Central memory CD8-positive, alpha-beta T cell (primary cell): ENCODE results near the gene MTCH2.
"Not testable (repeated sequence)": the region's sequence is repeated elsewhere in the genome, so short reads cannot be mapped to it uniquely, and the experiment has no call there.

Experiments used
- ATAC-seq: fragments of 150-1000 bp; cut with Tn5 transposase; replicated peaks from 2 replicates; pipeline ENCODE4 v1.10.0; 2022; ENCODE audit warnings: mild to moderate bottlenecking, moderate FRiP score, moderate number of reproducible peaks; ENCODE audit not compliant: poor library complexity, severe bottlenecking; ENCODE audit errors: extremely low read depth
- DNase-seq, 2 donors: peaks; one replicate each; pipeline ENCODE4 v3.0.0; 2021; ENCODE audit warnings: low spot score in 2 of 2
- H3K27ac Mint-ChIP-seq: one replicate; pipeline ENCODE4 v1.8.0; 2022; ENCODE audit warnings: low read depth, mild to moderate bottlenecking, moderate library complexity, mixed read lengths
- H3K27me3 Mint-ChIP-seq: one replicate; pipeline ENCODE4 v1.8.0; 2022; ENCODE audit warnings: mixed read lengths
- H3K36me3 Mint-ChIP-seq: one replicate; pipeline ENCODE4 v1.8.0; 2022; ENCODE audit warnings: mild to moderate bottlenecking, moderate library complexity, mixed read lengths; ENCODE audit not compliant: insufficient read depth
- H3K4me1 Mint-ChIP-seq: one replicate; pipeline ENCODE4 v1.8.0; 2022; ENCODE audit warnings: mixed read lengths
- H3K4me3 Mint-ChIP-seq: one replicate; pipeline ENCODE4 v1.8.0; 2022; ENCODE audit warnings: mild to moderate bottlenecking, moderate library complexity, mixed read lengths
- H3K9me3 Mint-ChIP-seq: one replicate; pipeline ENCODE4 v1.8.0; 2022; ENCODE audit warnings: mixed read lengths

The MTCH2 gene

DNA sequence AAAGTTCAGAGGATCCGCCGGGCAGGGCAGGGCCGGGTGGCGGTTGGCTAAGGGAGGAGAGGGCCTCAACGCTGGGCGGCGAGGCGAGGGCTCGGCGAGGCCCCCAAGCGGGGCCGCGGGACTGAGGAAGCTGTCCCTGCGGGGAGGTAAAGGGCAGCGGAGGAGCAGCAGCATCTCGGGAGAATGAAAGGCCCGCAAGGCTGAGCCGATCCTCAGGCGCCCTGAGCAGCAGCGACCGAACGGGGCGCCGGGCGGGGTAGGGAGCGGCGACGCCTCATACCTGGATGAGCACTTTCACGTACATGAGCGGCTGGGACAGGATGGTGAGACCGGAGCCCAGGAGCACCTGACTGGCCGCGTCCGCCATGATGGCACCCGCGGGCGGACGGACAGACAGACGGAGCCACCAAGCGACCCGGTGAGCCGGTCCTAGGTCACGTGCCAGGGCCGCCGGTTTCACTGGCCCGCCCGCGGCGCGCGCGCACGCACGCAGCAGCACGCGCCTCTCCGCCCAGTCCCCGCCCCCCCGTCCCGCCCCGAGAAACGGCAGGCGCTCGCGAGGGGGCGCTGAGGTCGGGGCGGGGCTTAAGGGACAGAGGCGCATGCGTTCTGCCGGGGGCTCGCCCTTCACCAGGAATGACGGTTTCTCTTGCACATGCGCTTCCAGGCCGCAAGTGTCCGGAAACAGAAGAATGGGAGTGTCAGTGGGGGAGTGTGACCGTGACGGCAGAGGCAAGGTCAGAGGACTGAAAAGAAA lies at the start of gene MTCH2:
Gene MTCH2, minus strand, starts transcription at position 461 of the 757 bp plus-strand sequence. Its CDS starts 94 bp downstream, at position 367.
- peaks cover 18% of the 10 kb centered on the region for H3K36me3 Mint-ChIP-seq
- ATAC-seq = peak; percentile 91
- H3K27me3 Mint-ChIP-seq = no peaks in the 10 kb centered on the region
- H3K4me3 Mint-ChIP-seq = peak within 1 kb of the TSS; percentile 89
- peaks cover 8% of the 10 kb centered on the region for H3K4me1 Mint-ChIP-seq
- H3K27ac Mint-ChIP-seq = peak within 1 kb of the TSS; percentile 92
- peak; percentile 90 to 92 for DNase-seq
- no peaks in the 10 kb centered on the region for H3K9me3 Mint-ChIP-seq

DNA sequence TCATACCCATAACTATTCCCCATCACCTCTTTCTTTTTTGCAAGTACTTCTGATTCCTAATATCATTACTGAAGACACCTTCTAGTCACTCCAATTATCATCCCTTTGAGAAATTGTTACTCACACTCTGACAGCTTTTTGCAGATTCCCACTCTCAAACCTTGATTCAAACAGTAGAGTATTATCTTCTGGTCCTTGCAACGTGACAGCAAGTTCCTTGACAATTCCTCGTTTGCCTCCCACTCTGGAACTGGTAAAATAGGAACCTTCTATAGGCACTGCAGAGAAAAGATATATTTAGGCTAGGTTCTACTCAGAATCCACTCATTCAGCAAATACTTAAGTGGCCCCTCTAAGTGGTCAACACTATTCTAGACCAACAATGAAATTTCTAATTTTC lies 49.6 kb upstream of the MTCH2 start:
- Mint-ChIP-seq H3K4me1 (no peaks in the 10 kb centered on the region), H3K9me3 (no peaks in the 10 kb centered on the region), H3K36me3 (no peaks in the 10 kb centered on the region), H3K27me3 (no peaks in the 10 kb centered on the region), H3K27ac (no peak overlapping the region), H3K4me3 (no peak overlapping the region)
- DNase-seq (no peak), ATAC-seq (no peak)

DNA sequence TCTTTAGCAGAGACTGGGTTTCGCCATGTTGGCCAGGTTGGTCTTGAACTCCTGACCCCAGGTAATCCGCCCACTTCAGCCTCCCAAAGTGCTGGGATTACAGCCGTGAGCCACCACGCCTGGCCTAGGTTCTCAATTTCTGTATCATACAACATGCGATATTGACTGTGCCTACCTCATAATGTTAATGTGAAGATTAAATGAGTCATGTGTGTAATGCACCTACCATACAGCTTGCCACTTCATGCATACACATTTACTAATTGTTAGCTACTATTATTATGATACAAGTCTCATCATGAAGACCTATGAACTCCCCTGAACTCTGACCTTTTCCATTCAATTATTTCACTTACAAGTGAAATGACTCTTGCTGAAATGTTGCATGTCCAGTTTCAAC lies 47.1 kb upstream of the MTCH2 start:
- DNase-seq (no peak), ATAC-seq (no peak)
- H3K27me3 Mint-ChIP-seq = no peaks in the 10 kb centered on the region
- H3K9me3 Mint-ChIP-seq = no peaks in the 10 kb centered on the region
- no peaks in the 10 kb centered on the region for H3K36me3 Mint-ChIP-seq
- no peak overlapping the region for H3K27ac Mint-ChIP-seq
- no peaks in the 10 kb centered on the region for H3K4me1 Mint-ChIP-seq
- no peak overlapping the region for H3K4me3 Mint-ChIP-seq

DNA sequence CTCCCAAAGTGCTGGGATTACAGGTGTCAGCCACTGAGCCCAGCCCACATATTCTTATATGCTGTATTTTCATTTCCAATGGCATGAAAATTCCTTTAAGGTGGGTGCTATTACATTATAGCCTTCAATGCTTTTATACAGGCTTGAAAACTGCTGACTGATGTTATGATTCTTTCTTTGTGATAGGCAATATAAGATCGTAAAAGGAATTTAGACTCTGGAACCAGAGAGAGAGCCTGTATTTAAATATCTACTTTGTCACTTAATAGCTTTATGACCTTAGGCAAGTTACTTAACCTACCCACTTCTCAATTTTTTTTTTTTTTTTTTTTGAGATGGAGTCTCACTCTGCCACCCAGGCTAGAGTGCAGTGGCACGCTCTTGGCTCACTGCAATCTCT lies 46.6 kb upstream of the MTCH2 start:
- DNase-seq (no peak), ATAC-seq (no peak)
- Mint-ChIP-seq H3K4me1 (no peaks in the 10 kb centered on the region), H3K27ac (no peak overlapping the region), H3K27me3 (no peaks in the 10 kb centered on the region), H3K36me3 (no peaks in the 10 kb centered on the region), H3K9me3 (no peaks in the 10 kb centered on the region), H3K4me3 (no peak overlapping the region)

DNA sequence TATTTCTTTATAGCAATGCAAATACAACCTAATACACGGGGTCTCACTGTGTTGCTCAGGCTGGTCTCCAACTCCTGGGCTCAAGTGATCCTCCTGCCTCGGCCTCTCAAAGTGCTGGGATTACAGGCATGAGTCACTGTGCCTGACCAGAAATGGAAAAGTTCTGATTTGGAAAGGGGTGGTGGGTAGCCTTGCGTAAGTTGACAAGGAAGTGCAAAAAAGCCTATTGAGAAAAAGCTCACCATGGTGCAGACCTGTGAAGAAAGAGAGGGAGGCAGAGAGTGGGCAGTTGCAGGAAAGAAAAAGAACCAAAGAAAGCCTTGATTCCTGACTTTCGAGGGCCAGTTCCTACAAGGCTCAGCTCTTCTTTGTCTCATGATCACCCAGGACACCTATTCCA lies 45.8 kb upstream of the MTCH2 start:
- no peak for DNase-seq
- H3K9me3 Mint-ChIP-seq = no peaks in the 10 kb centered on the region
- no peak for ATAC-seq
- H3K4me1 Mint-ChIP-seq = no peaks in the 10 kb centered on the region
- H3K27me3 Mint-ChIP-seq = no peaks in the 10 kb centered on the region
- H3K27ac Mint-ChIP-seq = no peak overlapping the region
- no peak overlapping the region for H3K4me3 Mint-ChIP-seq
- H3K36me3 Mint-ChIP-seq = no peaks in the 10 kb centered on the region

DNA sequence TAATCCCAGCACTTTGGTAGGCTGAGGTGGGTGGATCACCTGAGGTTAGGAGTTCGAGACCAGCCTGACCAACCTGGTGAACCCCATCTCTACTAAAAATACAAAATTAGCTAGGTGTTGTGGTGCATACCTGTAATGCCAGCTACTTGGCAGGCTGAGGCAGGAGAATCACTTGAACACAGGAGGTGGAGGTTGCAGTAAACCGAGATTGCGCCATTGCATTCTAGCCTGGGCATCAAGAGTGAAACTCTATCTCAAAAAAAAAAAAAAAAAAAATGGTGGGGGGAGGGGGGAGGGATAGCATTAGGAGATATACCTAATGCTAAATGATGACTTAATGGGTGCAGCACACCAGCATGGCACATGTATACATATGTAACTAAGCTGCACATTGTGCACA lies 44.3 kb upstream of the MTCH2 start:
- not testable (repeated sequence) for H3K4me3 Mint-ChIP-seq, H3K36me3 Mint-ChIP-seq, H3K4me1 Mint-ChIP-seq, H3K27me3 Mint-ChIP-seq, H3K9me3 Mint-ChIP-seq, DNase-seq, ATAC-seq, H3K27ac Mint-ChIP-seq

DNA sequence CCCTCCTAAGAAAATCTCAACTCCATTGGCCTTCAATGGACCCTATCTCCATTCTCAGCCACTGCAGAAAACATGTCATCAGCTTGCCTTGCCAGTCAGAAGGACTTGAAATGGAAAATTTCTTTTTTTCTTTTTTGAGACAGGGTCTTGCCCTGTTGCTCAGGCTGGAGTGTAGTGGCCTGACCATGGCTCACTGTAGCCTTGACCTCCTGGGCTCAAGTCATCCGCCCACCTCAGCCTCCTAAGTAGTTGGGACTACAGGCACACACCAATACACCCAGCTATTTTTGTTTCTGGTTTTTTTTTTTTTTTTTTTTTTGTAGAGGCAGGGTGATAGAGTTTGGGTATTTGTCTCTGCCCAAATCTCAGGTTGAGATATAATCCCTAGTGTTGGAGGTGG lies 43.8 kb upstream of the MTCH2 start:
- DNase-seq = no peak
- ATAC-seq = no peak
- no peaks in the 10 kb centered on the region for H3K9me3 Mint-ChIP-seq
- no peaks in the 10 kb centered on the region for H3K27me3 Mint-ChIP-seq
- H3K27ac Mint-ChIP-seq = no peak overlapping the region
- H3K36me3 Mint-ChIP-seq = no peaks in the 10 kb centered on the region
- no peak overlapping the region for H3K4me3 Mint-ChIP-seq
- no peaks in the 10 kb centered on the region for H3K4me1 Mint-ChIP-seq

DNA sequence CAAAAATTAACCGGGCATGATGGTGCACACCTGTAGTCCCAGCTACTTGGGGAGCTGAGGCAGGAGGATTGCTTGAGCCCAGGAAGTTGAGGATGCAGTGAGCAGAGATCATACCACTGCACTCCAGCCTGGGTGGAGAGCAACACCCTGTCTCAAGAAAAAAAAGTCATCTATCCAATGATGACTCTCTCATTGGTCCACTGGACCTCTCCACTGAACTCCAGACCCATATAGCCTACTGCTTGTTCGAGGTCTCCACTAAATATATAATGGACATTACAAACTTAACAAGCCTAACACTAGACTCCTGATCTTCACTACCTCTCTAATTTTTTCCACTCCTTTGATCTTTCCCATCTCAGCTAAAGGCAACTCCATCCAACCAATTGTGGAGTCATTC lies 33.5 kb upstream of the MTCH2 start:
- ATAC-seq (no peak), DNase-seq (no peak)
- H3K36me3 Mint-ChIP-seq = no peaks in the 10 kb centered on the region
- H3K27me3 Mint-ChIP-seq = no peaks in the 10 kb centered on the region
- no peak overlapping the region for H3K4me3 Mint-ChIP-seq
- H3K4me1 Mint-ChIP-seq = no peaks in the 10 kb centered on the region
- H3K9me3 Mint-ChIP-seq = no peaks in the 10 kb centered on the region
- no peak overlapping the region for H3K27ac Mint-ChIP-seq

DNA sequence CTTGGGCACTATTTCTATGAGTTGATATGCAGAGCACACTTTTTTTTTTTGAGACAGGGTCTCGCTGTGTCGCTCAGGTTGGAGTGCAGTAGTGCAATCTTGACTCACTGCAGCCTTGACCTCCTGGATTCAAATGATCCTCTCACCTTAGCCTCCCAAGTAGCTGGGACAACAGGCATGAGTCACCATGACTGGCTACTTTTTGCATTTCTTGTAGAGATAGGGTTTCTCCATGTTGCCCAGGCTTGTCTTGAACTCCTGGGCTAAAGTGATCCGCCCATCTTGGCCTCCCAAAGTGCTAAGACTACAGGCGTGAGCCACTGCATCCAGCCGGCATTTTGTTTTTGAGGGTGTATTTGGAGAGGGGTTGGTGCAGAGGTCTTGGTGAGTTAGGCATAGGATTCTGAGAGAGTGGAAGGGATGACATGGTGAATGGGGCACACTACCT lies 29.9 kb upstream of the MTCH2 start:
- DNase-seq (no peak), ATAC-seq (no peak)
- Mint-ChIP-seq H3K27ac (no peak overlapping the region), H3K4me1 (no peaks in the 10 kb centered on the region), H3K27me3 (no peaks in the 10 kb centered on the region), H3K36me3 (no peaks in the 10 kb centered on the region), H3K9me3 (no peaks in the 10 kb centered on the region), H3K4me3 (no peak overlapping the region)

DNA sequence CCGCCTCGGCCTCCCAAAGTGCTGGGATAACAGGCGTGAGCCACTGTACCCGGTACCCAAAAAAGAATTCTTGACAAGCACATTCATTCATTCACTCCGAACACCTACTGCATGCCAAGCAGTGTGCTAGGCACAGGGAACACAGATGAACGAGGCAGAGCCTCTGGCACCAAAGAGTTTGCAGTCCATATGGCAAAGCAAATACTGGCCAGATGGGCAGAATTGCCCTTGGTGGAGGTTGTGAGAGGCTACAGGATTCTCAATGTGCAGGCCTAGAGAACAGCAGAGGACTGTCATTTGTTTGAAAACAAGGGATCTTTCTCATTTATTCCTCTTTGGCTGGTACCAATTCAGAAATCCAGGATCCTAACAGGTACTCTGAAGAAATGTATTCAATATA lies 27.5 kb upstream of the MTCH2 start:
- no peak for ATAC-seq
- Mint-ChIP-seq H3K4me3 (no peak overlapping the region), H3K9me3 (no peaks in the 10 kb centered on the region), H3K4me1 (no peaks in the 10 kb centered on the region), H3K27me3 (no peaks in the 10 kb centered on the region), H3K27ac (no peak overlapping the region), H3K36me3 (no peaks in the 10 kb centered on the region)
- no peak for DNase-seq

DNA sequence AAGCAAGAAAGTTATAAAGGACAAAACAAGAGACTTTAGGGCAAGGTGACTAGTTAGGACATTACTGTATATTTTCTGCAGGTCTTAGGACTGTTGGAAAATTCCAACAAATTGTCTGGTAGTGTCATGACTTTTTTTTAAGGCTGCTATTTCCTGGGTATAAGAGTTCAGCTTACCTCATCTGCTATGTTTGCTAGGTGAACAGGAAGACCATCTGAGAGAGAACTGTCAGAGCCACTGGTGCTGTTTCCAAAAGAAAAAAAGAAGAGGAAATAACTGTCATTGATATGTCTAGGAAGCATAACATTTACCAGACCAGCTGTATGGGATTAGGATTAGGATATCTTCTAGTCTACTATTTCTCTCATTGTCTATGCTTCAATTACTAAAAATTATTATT lies 26.3 kb upstream of the MTCH2 start:
- H3K4me3 Mint-ChIP-seq = no peak overlapping the region
- H3K36me3 Mint-ChIP-seq = no peaks in the 10 kb centered on the region
- H3K4me1 Mint-ChIP-seq = no peaks in the 10 kb centered on the region
- no peak overlapping the region for H3K27ac Mint-ChIP-seq
- no peaks in the 10 kb centered on the region for H3K9me3 Mint-ChIP-seq
- DNase-seq (no peak), ATAC-seq (no peak)
- H3K27me3 Mint-ChIP-seq = no peaks in the 10 kb centered on the region

DNA sequence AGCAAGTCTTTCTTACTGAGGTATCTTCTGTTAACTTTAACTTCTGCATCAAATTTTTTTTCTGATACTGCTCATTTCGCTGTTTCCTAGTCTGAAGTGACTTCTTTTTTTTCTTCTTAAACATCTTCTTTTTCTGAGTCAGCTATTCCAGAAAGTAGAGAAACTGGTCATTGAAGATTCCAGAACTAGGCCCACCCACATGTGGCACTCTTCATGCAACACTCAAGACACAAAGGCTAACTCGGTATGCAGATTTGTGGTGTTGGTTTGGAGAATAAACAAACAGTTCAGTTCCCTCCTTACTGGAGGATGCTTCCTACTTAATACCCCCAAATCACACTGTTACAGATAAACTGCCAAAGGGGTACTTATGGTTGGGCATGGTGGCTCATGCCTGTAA lies 25.2 kb upstream of the MTCH2 start:
- no peaks in the 10 kb centered on the region for H3K36me3 Mint-ChIP-seq

DNA sequence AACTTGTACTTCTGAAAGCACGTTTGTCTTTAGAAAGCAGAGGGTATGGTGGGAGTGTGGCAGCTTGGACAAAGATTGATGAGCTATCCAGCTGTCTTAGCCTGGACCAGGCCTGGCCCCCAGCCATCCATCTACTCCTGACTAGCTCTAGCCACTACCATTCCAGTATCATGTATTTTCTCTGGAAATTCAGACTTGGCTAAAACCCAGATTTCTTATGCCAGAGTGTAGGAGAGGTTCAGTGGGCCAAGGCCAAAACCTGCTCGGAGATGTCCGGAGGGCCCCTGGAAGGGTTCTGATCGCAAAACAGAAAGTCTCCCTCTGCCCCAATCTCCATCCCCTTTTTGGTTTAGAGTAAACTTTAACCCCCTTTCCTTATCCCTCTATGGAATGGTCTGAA lies 24.8 kb upstream of the MTCH2 start:
- H3K36me3 Mint-ChIP-seq = no peaks in the 10 kb centered on the region
- no peaks in the 10 kb centered on the region for H3K9me3 Mint-ChIP-seq
- no peak overlapping the region for H3K27ac Mint-ChIP-seq
- no peak overlapping the region for H3K4me3 Mint-ChIP-seq
- ATAC-seq (no peak), DNase-seq (no peak)
- H3K27me3 Mint-ChIP-seq = no peaks in the 10 kb centered on the region
- H3K4me1 Mint-ChIP-seq = no peaks in the 10 kb centered on the region

More for the DNA sequence above, 25.2 kb upstream of the MTCH2 start:
- Mint-ChIP-seq H3K4me1 (no peaks in the 10 kb centered on the region), H3K9me3 (no peaks in the 10 kb centered on the region), H3K27me3 (no peaks in the 10 kb centered on the region), H3K27ac (no peak overlapping the region), H3K4me3 (no peak overlapping the region)
- ATAC-seq (no peak), DNase-seq (no peak)
